ENCODE measurements around the gene TBC1D19. TPM values are rescaled to one million over a fixed set of nuclear protein-coding genes. Genes with fewer than 3 reads are reported as not detected.

Gene TBC1D19
- total and polyA plus RNA-seq, 4 donors, result 1.2 to 5.8 (median 2.2) TPM

Small RNAs within 50 kb of the gene (small RNA-seq; reads per million reads assigned to genes)
- gene RF00284, result not detected

Other genes starting within 250 kb of the TBC1D19 start
- not detected for gene CCKAR, start 93.6 kb upstream of the TBC1D19 start, total RNA-seq
- not detected for gene CCKAR, start 93.6 kb upstream of the TBC1D19 start, polyA plus RNA-seq

Measured in liver (tissue), 5 donors.